T-helper 2 cell (primary cell): Measurements from ENCODE around the gene ECE1.

ENCODE experiments used
- DNase-seq, 5 experiments: peaks; one replicate each; pipeline versions ENCODE4 v3.0.0 to v3.0.0-alpha.2; 2012 to 2022

The ECE1 gene

DNA sequence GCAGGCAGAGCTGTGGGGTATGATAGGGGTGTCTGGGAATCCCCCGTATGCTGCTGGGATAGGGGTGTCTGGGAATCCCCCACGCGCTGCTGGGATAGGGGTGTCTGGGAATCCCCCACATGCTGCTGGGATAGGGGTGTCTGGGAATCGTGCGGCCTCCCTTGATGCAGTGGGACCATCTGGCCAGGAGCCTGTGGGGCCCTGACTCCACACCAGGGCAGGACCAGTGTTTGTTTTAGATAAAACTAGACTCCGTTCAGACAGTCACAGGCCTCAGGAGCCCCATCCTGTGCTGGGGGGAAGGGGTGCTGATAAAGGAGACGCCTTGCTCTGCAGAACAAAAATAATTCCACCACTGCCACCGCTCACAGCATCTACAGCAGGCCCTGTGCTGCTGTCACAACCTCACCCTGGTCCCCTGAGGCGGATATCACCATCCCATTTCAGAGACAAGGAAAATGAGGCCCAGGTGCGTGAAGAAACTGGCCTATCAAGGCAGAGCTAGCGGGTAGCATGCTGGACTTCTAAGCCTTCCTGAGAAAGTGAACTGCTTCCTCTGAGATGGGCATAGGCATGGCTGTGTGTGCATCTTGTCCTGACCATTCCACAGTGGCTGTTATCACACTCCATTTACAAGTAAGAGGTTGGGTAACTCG is 24.0 kb downstream of the ECE1 start:
- DNase-seq = no peak

DNA sequence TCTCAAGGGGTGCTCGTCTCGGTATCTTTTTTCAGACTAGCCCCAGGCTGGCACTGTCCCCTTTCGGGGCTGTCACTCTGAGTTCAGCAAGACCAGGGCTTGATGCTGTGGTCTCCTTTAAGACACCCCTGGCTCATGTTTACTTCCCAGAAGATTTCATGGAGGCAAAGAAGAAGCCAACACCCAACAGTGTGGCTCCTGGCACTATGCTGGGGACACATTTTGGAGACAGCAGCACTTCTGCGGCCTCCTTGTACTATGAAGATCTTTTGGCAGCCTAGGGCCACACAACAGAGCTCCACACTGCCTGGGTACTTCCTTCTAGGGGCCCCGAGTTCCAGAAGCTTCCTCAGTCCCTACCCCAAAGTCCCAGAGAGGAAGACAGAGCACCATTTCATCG is 24.6 kb downstream of the ECE1 start:
- DNase-seq = no peak

DNA sequence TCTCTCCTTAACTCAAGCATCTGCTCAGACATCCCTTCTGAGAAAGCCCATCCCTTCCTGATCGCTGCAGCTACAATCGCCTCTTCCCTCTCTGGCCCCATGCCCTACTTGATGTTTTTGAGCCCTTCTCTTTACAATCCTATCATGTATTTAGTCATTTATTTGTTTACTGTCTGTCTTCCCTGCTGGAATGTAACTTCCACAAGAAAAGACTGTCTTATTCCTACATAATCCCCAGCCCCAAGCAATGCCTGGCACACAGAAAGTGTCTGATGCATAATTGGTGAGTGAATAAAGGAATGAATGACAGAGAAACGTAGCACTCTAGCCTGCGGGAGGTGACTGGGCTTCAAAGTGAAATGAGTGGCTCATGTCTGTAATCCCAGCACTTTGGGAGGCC is 25.4 kb downstream of the ECE1 start:
- DNase-seq = no peak

DNA sequence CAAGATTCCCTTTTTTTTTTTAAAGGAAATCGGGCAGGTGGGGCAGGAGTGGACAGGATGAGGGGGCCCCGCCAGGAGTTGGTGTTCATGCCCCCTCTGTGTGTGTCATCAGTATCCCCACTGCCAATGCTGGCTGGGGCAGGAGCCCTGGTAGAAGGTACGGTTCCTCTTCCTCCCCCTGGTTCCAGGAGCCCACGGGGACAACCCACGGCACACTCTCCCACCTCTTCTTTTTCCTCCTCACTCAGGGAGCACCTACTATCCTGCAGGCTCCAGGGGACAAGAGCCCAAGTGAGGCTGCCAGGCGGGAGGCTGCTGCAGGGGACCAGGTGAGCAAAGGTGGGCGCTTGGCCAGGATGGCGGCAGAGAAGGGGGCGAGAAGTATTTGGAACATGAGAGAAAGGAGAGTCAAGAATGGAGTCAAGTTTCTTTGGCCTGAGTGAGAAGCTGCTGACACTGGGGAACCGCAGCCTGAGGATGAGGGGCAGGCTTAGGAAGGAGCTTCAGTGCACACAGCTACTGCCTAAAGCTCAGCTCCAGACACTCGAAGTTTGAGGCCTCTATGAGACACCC is 26.5 kb downstream of the ECE1 start:
- DNase-seq = no peak

DNA sequence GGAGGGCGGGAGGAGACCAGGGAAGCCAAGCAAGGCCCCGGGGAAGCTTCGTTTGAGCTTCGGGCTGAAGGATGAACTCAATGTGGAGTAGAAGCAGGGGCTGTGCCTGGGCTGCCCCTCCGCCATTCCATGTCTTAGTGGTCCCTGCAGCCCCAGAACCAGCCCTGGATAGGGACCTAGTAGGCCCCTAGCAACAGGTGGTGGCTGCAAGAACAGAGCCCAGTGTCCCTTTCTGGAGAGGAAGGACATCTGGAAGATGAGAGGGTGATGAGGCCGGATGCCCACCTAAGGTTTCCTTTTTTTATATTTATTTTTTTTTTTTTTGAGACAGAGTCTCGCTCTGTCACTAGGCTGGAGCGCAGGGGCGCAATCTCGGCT is 27.2 kb downstream of the ECE1 start:
- no peak for DNase-seq

DNA sequence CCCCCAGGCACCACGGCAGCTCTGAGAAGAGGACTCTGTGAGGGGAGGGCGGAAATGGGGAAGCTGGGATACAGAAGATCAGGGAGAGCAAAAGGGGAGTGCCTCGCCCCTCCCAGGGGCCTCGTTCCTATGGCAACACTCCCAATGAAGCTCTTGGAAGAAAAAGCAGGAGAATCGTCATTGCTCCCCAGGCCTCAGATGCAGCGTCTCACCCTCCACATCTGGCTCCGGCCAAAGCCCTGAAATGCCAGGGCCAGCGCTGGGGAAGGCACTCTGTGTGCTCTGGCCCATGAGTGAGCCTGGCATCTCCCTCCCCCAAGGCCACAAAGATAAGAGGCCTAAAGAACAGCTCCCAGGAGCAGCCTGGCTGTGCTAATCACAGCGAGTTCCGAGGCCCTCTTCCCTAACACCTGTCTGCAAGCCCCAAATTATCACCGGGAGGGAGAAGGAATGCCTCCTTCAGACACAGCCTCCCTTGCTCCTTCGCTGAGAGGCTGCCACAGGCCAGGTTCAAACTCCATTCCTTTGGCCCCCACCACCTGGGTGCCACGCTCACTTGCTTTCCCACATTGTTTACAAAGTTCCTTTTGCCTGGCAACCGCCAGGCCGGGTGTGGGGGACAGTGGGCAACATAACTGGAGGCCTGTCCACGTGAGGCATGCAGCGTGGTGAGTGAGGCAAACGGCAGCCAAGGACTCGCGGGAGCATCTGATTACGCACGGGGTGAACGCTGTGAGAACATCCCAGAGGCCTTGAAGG is 27.8 kb downstream of the ECE1 start:
- no peak for DNase-seq

DNA sequence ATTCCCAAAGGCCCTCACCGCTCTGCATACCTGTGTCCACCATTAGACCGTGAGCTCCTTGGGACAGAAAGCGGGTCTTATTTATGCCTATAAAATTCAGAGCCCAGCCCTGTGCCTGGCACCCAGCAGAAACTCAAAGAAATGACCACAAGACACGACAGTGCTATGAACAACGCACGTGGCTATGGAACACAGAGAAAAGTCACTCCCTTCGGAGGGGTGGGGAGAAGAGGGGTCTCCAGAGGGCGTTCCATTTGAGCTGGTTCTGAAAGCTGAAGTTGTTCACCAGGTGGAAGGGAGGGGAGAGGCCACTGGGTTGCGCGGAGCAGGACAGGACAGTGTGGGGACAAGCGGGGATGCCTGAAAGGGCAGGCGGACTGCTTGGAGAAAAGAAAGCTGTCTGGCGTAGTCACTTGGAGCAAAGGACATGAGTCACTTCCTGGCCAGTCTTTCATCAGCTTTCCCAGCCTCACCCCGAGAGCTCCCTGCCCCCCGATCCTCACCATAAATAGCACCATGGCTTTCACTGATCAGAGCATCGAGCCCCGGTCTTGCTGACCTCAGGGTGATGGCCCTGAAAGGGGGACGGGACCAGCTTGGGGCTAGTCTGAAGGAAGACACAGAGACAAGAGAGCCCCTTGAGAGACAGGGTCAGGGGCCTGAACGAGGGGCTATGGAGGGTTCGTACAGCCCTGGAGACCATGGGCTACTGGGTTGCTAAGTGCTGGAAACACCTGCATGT is 28.5 kb downstream of the ECE1 start:
- no peak for DNase-seq

DNA sequence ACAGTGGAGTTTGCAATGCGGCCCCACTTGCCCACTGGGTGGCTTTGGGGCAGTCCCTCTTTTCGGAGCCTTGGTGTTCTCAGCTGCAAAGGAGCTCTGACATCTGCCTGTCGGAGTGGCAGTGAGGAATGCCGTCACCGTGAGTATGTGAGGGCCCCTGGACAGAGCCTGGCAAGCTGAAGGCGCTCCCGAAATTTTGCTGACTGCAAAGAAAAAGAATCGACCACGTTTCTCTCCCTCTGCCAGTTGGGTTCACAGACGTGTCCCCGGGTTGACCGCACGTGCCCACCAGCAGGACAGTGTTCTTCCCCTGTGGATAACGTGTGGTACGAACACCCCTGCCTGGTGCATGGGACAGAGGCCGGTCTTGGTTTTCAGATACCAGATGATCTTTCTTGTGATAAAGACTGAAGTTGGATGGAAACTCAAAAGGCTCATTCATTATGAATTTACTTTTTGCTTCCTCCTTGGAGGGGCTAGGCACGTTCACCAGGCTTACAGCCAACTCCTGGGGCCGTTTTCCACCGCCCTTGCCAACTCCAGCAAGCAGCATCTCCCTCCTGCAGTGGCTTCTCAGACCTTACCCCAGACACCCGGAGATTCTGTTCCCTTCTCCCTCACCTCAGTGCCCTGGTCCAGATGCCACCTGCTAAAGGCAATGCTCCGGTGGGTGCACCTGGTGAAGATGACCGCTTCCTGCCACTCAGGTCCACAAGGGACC is 29.7 kb downstream of the ECE1 start:
- DNase-seq = no peak

DNA sequence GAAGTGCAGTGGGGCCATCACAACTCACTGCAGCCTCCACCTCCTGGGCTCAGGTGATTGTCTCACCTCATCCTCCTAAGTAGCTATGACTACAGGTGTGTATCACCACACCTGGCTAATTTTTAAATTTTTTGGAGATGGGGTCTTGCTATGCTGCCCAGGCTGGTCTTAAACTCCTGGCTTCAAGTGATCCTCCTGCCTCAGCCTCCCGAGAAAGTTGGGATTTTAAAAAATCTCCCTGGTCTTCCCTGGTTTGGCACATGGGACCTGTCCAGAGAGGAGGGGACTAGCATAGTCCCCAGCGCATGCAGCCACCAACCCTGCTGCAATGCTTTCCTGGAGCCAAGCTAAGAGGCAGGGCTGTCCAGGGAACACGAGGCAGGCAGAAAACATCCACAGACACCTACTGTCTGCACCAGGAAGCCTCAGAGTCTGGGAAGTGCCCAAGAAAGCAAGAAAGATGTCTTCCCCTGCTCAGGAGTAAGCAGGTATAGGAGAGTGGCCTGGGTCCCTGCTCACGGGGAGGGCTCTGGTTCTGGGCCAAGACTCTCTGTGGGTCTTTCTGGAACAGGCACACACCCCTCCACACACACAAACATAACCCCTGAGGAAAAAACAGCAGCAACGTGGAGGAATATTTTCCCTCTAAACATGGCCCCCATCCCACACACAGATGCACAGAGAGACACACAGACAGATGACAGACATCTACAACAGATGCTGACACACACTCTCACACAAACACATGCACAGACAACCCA is 30.8 kb downstream of the ECE1 start:
- DNase-seq = no peak

DNA sequence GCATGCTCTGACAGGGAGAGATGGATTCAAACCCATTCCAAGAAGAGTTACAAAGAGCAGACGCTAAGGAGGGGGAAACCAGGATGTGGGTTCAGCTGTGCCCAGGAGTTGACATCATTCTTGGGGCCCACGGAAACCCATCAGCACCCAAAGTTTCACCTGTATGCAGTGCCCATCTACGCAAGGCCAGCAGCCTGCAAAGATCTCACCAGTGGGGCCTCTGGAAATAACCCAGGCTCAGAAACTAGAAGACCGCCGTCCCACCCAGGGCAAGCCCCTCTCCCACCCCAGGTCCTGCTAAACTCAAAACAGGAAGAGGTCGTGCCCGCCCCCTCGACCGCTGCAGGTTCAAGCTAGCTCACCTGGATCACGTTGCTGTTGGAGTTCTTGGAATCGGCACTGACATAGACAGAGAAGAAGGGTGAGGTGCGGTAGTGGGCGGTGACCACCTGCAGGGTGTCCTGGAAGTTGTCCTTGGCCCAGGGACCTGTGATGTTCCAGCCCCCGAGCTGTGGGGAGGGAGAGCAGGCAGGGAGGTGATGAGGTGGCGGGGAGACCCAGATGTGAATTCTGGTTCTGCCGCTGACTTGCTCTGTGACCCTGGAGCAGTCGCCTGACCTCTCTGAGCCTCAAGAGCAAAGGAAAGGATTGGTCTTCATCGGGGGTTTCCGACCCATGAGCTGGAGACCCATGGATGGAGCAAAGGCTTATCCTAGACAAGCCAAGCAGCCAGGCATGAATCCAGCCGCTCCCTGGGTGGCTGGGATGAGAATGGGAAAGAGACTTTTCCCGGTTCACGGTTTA is 31.7 kb downstream of the ECE1 start:
- peak in 2 of 5 experiments; percentile 22 to 56 for DNase-seq

DNA sequence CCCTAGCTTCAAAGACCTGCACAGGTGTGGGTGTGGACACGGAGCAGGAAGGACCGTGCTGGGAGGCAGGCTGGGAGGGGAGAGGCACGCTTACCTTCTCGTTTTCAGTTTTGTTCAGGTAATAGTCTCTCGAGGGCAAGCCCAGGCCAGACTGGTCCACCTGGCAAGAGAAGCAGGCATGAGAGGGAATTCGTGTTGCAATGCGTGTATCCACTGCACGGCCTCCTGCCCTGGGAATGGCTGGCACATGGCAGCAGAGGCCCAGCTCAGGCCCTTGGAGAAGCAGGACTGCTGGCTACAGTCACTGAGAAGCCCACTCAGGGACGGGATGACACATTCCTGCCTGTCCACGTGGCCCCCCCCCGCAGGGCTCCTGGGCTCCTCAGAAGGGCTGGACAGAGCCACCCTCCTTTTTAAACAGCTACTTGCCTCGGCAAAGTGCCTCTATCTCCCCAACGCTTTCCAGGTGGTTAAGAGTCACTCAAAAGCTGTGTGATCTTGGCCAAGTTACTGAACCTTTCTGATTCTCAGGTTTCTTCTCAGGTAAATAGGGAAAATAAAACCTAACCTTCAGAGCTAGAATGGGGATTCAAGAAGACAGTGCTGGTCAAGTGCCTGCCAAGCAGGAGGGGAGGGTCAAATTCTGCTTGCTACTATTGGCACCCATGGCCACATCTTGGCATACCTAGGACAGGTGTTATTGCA is 32.7 kb downstream of the ECE1 start:
- no peak for DNase-seq

DNA sequence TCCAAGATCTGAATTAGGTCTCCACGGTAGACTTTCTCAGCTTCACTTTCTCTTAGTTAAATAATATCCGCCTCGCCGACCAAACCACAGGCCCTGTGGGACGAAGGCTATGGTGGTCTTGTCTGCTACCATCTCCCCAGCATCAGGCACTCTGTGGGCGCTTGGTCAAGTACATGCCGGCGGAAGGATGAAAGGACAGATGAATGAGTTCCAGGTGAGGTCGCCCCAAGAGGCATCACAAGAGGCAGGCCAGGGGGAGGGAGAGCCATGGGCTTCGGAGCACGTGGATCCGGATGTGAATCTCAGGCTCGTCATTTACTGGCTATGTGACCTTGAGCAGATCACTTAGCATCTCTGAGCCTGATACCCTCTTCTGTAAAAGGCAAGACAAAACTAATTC is 33.5 kb downstream of the ECE1 start:
- no peak for DNase-seq

DNA sequence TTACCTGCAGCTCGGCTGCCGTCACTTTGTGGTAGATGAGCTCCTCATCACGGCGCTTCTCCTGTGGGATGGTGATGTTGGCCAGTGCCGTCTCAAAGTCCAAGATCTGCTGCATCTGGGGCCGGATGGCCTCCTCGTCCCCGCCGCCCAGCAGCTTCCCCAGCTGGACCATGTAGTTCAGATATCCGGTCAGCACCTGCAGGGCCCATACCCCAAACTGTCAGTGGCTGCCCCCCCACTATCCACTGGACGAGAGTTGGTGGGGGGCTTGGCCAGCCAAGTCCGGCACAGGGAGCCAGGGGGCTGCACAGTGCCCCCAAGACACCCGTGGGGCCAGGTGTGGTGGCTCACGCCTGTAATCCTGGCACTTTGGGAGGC is 34.3 kb downstream of the ECE1 start:
- no peak for DNase-seq

DNA sequence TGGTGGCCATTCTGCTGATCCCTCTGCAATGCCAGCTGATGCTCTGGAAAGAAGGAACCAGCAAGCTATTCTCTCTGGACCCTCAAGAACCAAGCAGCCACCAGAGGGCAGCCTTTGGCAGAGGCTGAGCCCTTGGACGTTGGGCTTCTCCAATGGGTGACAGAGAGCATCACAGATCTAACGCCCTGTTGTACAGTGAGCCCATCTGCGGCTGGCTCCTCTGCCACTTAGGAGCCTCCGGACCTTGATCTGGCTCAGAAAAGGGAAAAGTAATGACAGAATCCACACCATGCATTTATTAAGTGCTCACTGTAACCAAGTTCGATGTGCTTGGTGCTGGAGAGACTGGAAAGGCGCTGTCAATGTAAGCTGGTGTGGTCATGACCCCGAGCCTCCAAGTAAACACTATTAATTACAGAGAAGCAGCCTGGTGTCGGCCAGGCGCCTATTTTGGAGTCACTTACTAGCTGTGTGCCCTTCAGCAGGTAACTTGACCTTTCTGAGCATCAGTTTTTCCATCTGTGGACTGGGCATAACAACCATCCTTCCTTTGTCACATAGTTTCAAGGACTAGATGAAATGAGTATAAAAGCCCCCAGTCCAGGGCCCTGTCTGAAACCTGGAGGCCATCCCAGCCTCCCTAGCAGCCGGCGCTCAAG is 34.9 kb downstream of the ECE1 start:
- peak; percentile 48 to 75 (median 70) for DNase-seq

DNA sequence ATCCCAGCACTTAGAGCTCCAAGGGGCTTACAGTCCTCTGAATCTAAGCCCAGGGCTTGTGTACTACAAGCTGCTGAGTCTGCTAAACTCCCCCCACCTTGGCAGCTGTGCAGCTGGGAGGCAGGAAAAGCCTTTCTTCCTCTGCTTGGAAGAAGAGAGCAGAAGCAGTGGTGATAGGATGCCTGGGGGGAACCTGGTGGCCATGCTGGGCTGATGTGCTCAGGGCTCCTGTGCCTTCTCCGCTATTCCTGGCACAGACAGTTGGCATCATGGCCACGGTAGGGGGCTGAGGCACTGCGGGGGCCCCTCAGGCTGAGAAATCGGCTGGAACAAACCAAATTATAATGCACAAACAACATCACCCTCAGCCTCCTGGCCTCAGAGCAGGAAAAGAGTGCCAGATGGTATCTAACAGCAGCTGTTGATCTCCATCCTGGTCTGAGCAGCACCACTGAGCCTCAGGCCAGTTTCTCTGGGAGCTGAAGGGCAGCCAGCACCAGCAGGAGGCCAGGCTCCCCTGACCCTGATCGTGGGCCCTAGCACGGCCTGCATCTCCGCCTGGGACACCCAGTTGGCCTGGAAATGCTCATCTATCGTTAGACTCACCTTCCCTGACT is 35.8 kb downstream of the ECE1 start:
- no peak for DNase-seq

DNA sequence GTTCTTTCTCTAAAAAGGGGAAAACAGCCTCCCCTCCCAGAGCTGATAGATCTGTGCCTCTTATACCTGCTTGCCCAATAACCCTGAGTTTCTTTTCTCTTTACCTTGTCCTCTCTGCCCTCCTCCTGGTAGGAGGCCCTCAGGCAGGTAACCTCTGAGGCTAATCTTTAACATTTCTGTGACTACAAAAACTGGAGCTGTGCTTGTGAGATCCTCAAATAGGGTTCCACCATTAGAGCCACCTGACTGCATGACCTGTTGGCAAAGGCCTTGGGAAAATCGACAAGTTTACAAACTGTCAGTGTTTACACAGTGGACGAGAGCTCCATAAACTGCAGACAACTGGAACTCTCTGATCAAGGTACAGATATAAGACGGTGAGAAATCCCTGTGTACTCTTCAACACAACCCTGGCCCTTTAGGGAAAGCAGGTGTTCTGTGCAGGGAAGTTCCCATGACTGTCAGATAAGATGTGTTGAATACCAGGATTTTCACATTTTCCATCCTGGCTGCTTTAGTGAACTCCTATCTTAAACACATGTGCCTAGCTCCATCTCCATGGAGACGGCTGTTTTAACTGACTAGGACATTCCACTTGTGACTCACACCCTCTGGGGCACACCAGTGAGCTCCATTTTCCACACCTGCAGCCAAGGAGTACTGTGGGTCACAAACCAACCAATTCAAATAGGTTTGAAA is 38.3 kb downstream of the ECE1 start:
- DNase-seq = no peak

DNA sequence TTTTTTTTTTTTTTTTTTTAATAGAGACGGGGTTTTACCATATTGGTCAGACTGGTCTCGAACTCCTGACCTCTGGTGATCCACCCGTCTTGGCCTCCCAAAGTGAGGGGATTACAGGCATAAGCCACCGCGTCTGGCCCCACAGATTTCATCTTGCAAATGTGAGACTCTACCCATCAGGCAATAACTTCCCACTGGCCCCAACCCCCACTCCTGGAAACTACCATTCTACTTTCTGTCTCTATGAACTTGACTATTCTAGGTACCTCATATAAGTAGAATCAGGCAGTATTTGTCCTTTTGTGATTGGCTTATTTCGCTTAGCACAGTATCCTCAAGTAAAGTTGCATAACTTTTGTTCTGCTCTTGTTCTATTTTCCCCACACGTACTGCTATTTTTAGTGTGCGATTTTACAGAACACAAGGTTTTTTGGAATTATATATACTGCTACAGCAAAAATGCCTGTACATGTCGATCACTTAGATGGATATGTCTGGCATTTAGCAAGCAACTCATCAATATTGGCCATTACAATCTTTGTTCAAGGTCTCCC is 40.2 kb downstream of the ECE1 start:
- DNase-seq = no peak

DNA sequence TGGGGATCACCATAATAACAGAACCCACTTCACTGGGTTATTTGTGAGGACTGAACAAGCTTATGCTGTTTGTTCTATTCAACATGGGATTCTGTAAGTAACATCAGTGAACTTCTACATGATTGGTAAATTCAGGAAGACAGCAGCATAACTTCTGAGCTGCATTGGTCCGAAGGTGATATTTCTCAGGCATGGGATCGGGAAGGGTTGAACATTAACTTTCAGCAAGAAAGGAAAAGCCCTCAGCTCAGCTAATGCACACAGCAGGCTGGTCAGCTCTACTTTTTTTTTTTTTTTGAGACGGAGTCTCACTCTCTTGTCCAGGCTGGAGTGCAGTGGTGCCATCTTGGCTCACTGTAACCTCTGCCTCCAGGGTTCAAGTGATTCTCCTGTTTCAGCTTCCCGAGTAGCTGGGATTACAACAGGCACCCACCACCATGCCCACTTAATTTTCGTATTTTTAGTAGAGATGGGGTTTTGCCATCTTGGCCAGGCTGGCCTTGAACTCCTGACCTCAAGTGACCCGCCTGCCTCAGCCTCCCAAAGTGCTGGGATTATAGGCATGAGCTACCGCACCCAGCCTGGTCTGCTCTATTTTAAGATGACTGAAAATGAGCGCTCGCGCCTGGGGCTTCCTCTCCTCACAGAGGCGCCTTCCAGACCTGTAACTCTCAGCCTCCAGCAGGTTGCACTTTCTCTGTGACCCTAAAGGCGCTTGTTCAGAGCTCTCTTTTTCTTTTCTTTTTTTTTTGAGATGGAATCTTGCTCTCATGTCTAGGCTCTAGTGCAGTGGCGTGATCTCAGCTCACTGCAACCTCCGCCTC is 42.2 kb downstream of the ECE1 start:
- no peak for DNase-seq
